ENCODE measurements around the gene CHD5.

Gene CHD5

DNA sequence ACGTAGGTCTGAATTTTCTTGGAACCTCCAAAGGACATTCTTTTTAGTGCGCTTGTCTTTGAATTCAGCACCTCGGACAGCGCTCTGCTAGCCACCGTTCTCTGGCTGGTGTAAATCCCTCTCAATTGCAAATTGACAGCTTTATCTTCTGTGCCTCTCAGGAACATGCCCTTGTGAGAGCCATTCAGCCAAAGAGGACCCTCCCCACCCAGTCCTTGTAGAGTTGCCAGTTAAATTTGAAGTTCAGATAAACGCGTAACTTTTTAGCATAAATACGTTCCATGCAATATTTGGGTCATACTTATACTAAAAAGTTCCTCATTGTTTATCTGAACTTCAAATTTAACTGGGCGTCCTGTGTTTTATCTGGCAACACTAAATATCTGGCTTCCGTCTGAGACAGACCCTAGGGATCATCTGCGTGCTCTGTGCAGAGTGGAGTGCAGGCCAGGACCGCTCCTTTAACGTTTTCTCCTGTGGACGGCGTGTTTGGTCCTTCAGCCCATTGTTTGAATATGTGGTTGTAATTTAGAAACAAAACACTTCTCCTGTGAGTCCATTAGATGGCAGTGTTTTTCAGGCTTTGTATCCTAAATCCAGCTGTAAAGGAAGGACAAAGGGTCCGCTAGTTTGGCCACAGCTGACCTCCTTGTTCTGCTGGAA, 127.4 kb downstream of the CHD5 start:
- H3K9ac ChIP-seq (ENCODE audit: low read depth, low read length, poor library complexity, severe bottlenecking), result no peak overlapping the region
- no peak overlapping the region for H2AFZ ChIP-seq (ENCODE audit: low read length)
- H3K4me2 ChIP-seq (ENCODE audit: low read depth, low read length, poor library complexity, severe bottlenecking), result no peak overlapping the region
- TF ChIP-seq, protein P1, sequence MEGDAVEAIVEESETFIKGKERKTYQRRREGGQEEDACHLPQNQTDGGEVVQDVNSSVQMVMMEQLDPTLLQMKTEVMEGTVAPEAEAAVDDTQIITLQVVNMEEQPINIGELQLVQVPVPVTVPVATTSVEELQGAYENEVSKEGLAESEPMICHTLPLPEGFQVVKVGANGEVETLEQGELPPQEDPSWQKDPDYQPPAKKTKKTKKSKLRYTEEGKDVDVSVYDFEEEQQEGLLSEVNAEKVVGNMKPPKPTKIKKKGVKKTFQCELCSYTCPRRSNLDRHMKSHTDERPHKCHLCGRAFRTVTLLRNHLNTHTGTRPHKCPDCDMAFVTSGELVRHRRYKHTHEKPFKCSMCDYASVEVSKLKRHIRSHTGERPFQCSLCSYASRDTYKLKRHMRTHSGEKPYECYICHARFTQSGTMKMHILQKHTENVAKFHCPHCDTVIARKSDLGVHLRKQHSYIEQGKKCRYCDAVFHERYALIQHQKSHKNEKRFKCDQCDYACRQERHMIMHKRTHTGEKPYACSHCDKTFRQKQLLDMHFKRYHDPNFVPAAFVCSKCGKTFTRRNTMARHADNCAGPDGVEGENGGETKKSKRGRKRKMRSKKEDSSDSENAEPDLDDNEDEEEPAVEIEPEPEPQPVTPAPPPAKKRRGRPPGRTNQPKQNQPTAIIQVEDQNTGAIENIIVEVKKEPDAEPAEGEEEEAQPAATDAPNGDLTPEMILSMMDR (conservative IDR thresholded peaks at IDR 0.05; ENCODE audit: low read length), result peak; percentile 49
- no peak for TF ChIP-seq EZH2phosphoT487 (IDR thresholded peaks at IDR 0.05; ENCODE audit: borderline replicate concordance)
- peaks cover 11% of the 10 kb centered on the region for H3K4me1 ChIP-seq (ENCODE audit: insufficient read depth, low read length, poor library complexity, severe bottlenecking)
- peaks cover 80% of the 10 kb centered on the region for H4K20me1 ChIP-seq (ENCODE audit: insufficient read depth, low read length, poor library complexity, severe bottlenecking)
- H3K27me3 ChIP-seq (ENCODE audit: insufficient read depth, low read length, poor library complexity, severe bottlenecking), result no peaks in the 10 kb centered on the region
- H3F3A ChIP-seq (ENCODE audit: low read depth), result no peaks in the 10 kb centered on the region
- H3K9me3 ChIP-seq (ENCODE audit: insufficient read depth, low read depth, low read length), result no peaks in the 10 kb centered on the region
- no peaks in the 10 kb centered on the region for H3K9me2 ChIP-seq (replicated peaks; ENCODE audit: low read depth, low read length)
- H3K79me2 ChIP-seq (ENCODE audit: insufficient read depth, low read length), result peaks cover 22% of the 10 kb centered on the region; the same call in 1 of the 2 replicates
- H3K36me3 ChIP-seq (ENCODE audit: insufficient read depth, low read length), result peaks cover 64% of the 10 kb centered on the region; the same call in 1 of the 2 replicates
- no peak overlapping the region for H3K4me3 ChIP-seq (ENCODE audit: low read length, poor library complexity, severe bottlenecking)

Data from Loucy (cell line).